ENCODE measurements around the gene NBAS. TPM values are rescaled to one million over a fixed set of nuclear protein-coding genes. Genes with fewer than 3 reads are reported as not detected.

Gene NBAS
- total and polyA plus RNA-seq, 2 donors (not counting 3 experiments of a cell fraction or from before 2014, with no cell fraction given): 29.4 to 43.0 TPM

- CTCF ChIA-PET: interaction anchor here (0.6 to 1.8 kb wide), 3 partner anchors 13 to 433 kb away, joined by 3 to 6 read pairs (median 3); no protein-coding TSS in a partner anchor
- Histone ChIP-seq H3K27me3 (ENCODE audit: control insufficient read depth in 2 of 2, insufficient read depth in 2 of 2, low read length in 2 of 2) (no peaks in the 10 kb centered on the region), H3K9me3 (replicated peaks; ENCODE audit: control insufficient read depth, insufficient read depth, low read length) (no peaks in the 10 kb centered on the region), H3K36me3 (ENCODE audit: control insufficient read depth in 2 of 2, extremely low read depth in 1 of 2, insufficient read depth in 2 of 2, low read length in 2 of 2) (peaks cover 6 to 19% of the 10 kb centered on the region in 2 experiments), H4K20me1 (replicated peaks; ENCODE audit: control insufficient read depth, extremely low read depth, insufficient read depth, low read length) (no peaks in the 10 kb centered on the region), H3K4me3 (replicated peaks in 1 of 3; ENCODE audit: insufficient read depth in 1 of 3, low read depth in 1 of 3, low read length in 3 of 3) (no peak overlapping the region), H3K79me2 (ENCODE audit: control insufficient read depth, insufficient read depth, low read length) (peaks cover 47% of the 10 kb centered on the region), H3K9ac (replicated peaks; ENCODE audit: extremely low read depth, insufficient read depth, low read length) (no peak overlapping the region), H3K4me2 (ENCODE audit: insufficient read depth, low read length) (peak overlapping the region; percentile 100), H2AFZ (ENCODE audit: low read depth, low read length) (no peak overlapping the region), H3K9me1 (replicated peaks; ENCODE audit: control insufficient read depth, extremely low read depth, insufficient read depth, low read length) (no peaks in the 10 kb centered on the region), H3K27ac (ENCODE audit: insufficient read depth, low read depth, low read length) (no peak overlapping the region), H3K4me1 (ENCODE audit: control insufficient read depth, extremely low read depth, insufficient read depth, low read length) (peaks cover 15% of the 10 kb centered on the region)
- dilution Hi-C loops (cut with MboI; ENCODE audit: extremely low pct_ligation_motif_present, low sequenced_read_pairs): no loop called here
- POLR2A ChIA-PET: interaction anchor here (0.7 kb wide), 1 partner anchor 1050 kb away, joined by 7 read pairs; no protein-coding TSS in a partner anchor
- FAIRE-seq (no peak), DNase-seq (ENCODE audit: low read depth, low spot score) (no peak)
- no TSS peak for BruUV-seq (replicated peaks)
- no peak for TF ChIP-seq FOS (IDR thresholded peaks at IDR 0.05; ENCODE audit: borderline replicate concordance, insufficient read depth, low read length)
- TF ChIP-seq GATA2 (IDR thresholded peaks at IDR 0.05; ENCODE audit: insufficient read depth, insufficient read length, low read depth, low read length): no peak
- no peak for TF ChIP-seq JUN (IDR thresholded peaks at IDR 0.05; ENCODE audit: borderline replicate concordance, insufficient read depth, insufficient read length, low read depth)
- no peak for TF ChIP-seq EZH2 (IDR thresholded peaks at IDR 0.05; ENCODE audit: borderline replicate concordance, low read depth, low read length, severe bottlenecking)
- no peak for TF ChIP-seq MYC (IDR thresholded peaks at IDR 0.05; ENCODE audit: low read depth, low read length)
- TF ChIP-seq MAX (IDR thresholded peaks at IDR 0.05; ENCODE audit: insufficient read depth, insufficient read length): no peak
- no peak for TF ChIP-seq POLR2AphosphoS5 (IDR thresholded peaks at IDR 0.05; ENCODE audit: insufficient read depth, low read depth, low read length)
- no peak for TF ChIP-seq CTCF (IDR thresholded peaks at IDR 0.05; ENCODE audit: extremely low read depth in 1 of 2, insufficient read depth in 1 of 2, low read depth in 1 of 2, low read length in 2 of 2)
- no peak for TF ChIP-seq POLR2A (IDR thresholded peaks at IDR 0.05; ENCODE audit: low read depth, low read length)
- intact Hi-C loops (cut with micrococcal nuclease): no loop called here
These were observed 32.2 kb upstream of the NBAS start for GRCh38 chr2:15593327-15593705.

Measured in endothelial cell of umbilical vein (primary cell).